A673 (cell line): Measurements from ENCODE around the gene PPP1R16B.

Source experiments
- EZH2 ChIP-seq: fragments of 200-600 bp; sonication (generic); IDR thresholded peaks from 2 replicates; pipeline ENCODE4 v1.6.1; 2017; ENCODE audit warnings: borderline replicate concordance, low read depth, mild to moderate bottlenecking, mixed read lengths, antibody characterized with exemption, low read length; ENCODE audit not compliant: poor library complexity, severe bottlenecking
- TF ChIP-seq, protein P1 (sequence below): fragments of 300-800, 200-600 bp; sonication (generic); conservative IDR thresholded peaks from 2 replicates; pipeline ENCODE4 v1.5.1; 2017; ENCODE audit warnings: low read depth, mild to moderate bottlenecking, antibody characterized with exemption, low read length, moderate library complexity, mixed read lengths

DNA sequence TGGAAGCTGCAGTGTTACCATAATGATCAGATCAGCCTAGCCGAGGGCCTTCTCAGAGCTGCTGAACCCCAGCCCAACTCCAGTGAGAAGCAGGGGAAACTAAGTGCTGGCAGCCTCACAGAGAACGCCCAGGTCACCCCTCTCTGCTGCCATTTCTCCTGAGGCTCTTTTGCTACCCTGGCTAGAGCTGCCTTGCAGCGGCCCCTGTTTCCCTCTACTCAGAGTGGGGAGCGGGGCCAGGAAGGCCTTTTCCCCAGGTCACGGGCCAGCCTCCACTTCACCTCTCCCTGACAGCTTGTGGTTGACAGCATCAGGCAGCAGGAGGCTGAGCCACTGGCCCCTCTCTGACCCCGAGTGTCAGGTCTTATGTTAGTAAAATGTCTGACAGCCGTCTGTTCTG is 34.5 kb upstream of the PPP1R16B start:
- TF ChIP-seq, protein P1, sequence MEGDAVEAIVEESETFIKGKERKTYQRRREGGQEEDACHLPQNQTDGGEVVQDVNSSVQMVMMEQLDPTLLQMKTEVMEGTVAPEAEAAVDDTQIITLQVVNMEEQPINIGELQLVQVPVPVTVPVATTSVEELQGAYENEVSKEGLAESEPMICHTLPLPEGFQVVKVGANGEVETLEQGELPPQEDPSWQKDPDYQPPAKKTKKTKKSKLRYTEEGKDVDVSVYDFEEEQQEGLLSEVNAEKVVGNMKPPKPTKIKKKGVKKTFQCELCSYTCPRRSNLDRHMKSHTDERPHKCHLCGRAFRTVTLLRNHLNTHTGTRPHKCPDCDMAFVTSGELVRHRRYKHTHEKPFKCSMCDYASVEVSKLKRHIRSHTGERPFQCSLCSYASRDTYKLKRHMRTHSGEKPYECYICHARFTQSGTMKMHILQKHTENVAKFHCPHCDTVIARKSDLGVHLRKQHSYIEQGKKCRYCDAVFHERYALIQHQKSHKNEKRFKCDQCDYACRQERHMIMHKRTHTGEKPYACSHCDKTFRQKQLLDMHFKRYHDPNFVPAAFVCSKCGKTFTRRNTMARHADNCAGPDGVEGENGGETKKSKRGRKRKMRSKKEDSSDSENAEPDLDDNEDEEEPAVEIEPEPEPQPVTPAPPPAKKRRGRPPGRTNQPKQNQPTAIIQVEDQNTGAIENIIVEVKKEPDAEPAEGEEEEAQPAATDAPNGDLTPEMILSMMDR, result no peak
- TF ChIP-seq EZH2, result no peak
